SK-N-MC (cell line): ENCODE results near the gene METTL6.
A peak's percentile ranks its signal among the peaks of the same experiment; 100 is the strongest.

Source experiments
- DNase-seq: peaks from one replicate; pipeline ENCODE4 v3.0.0-alpha.2; 2011; ENCODE audit warnings: low read depth, low spot score
- H3K27ac ChIP-seq: fragments of 200-600 bp; sonication (generic); 2 replicates; pipeline ENCODE4 v1.5.1; 2016; ENCODE audit warnings: mixed run types
- H3K36me3 ChIP-seq: fragments of 200-600 bp; sonication (generic); 2 replicates; pipeline ENCODE4 v1.6.1; 2017; ENCODE audit warnings: antibody characterized with exemption, low read length, mixed read lengths; ENCODE audit not compliant: insufficient read depth
- H3K4me3 ChIP-seq: fragments of 200-600 bp; sonication (generic); 2 replicates; pipeline ENCODE4 v1.5.1; 2016
- H3K9ac ChIP-seq: fragments of 200-600 bp; sonication (generic); 2 replicates; pipeline ENCODE4 v1.8.0; 2017; ENCODE audit warnings: mixed run types, mixed read lengths; ENCODE audit not compliant: insufficient read length
- H3K9me3 ChIP-seq: fragments of 200-600 bp; sonication (generic); 2 replicates; pipeline ENCODE4 v1.6.1; 2017; ENCODE audit warnings: low read depth, mild to moderate bottlenecking, antibody characterized with exemption, low read length, moderate library complexity, mixed read lengths
- EZH2 ChIP-seq: fragments of 200-600 bp; sonication (generic); IDR thresholded peaks from one replicate; pipeline ENCODE4 v1.6.1; 2017; ENCODE audit warnings: antibody characterized with exemption
- FOXP2 ChIP-seq: optimal IDR thresholded peaks from 2 replicates; pipeline ENCODE3; 2011; ENCODE audit warnings: mild to moderate bottlenecking, moderate library complexity; ENCODE audit not compliant: insufficient read depth; ENCODE audit errors: extremely low read length, control extremely low read depth
- POLR2AphosphoS5 ChIP-seq: IDR thresholded peaks from 2 replicates; pipeline ENCODE4 v1.6.1; 2012; ENCODE audit warnings: mild to moderate bottlenecking, low read depth, low read length, borderline replicate concordance

METTL6 gene

GRCh38 chr3:15427182-15427880 is at the start of gene METTL6, which contains the start of gene EAF1:
Gene METTL6 (minus strand): TSS chr3:15427544. CDS start chr3:15426511, 1,033 bp downstream.
Gene EAF1 (plus strand): TSS chr3:15427598. CDS start chr3:15427780, 182 bp downstream.
- no peaks in the 10 kb centered on the region for H3K9me3 ChIP-seq
- H3K9ac ChIP-seq, result peak within 1 kb of the TSS; percentile 86
- H3K4me3 ChIP-seq, result peak within 1 kb of the TSS; percentile 87
- no peak for DNase-seq
- H3K27ac ChIP-seq, result no peak within 1 kb of the TSS
- H3K36me3 ChIP-seq, result peaks cover 6% of the 10 kb centered on the region; the same call in 1 of the 2 replicates
- no peak for TF ChIP-seq FOXP2
- TF ChIP-seq EZH2, result no peak
- TF ChIP-seq POLR2AphosphoS5, result peak; percentile 84

GRCh38 chr3:15476378-15476777 is 49.0 kb upstream of the METTL6 start:
- Histone ChIP-seq H3K9me3 (no peaks in the 10 kb centered on the region), H3K9ac (no peak overlapping the region), H3K4me3 (no peak overlapping the region), H3K27ac (no peak overlapping the region), H3K36me3 (no peaks in the 10 kb centered on the region)
- no peak for TF ChIP-seq FOXP2
- no peak for TF ChIP-seq POLR2AphosphoS5
- no peak for TF ChIP-seq EZH2
- no peak for DNase-seq

GRCh38 chr3:15475161-15475560 is 47.8 kb upstream of the METTL6 start:
- TF ChIP-seq POLR2AphosphoS5 (no peak), FOXP2 (no peak), EZH2 (no peak)
- H3K36me3 ChIP-seq, result no peaks in the 10 kb centered on the region

GRCh38 chr3:15471861-15472260 is 44.5 kb upstream of the METTL6 start:
- TF ChIP-seq POLR2AphosphoS5, result no peak
- no peak for TF ChIP-seq EZH2
- no peak for TF ChIP-seq FOXP2
- no peak for DNase-seq
- no peaks in the 10 kb centered on the region for H3K9me3 ChIP-seq

More at GRCh38 chr3:15475161-15475560, 47.8 kb upstream of the METTL6 start:
- Histone ChIP-seq H3K9ac (no peak overlapping the region), H3K27ac (no peak overlapping the region), H3K4me3 (no peak overlapping the region), H3K9me3 (no peaks in the 10 kb centered on the region)
- no peak for DNase-seq

GRCh38 chr3:15470849-15471248 is 43.5 kb upstream of the METTL6 start:
- H3K36me3 ChIP-seq, result no peaks in the 10 kb centered on the region
- no peak for TF ChIP-seq POLR2AphosphoS5
- TF ChIP-seq EZH2, result no peak
- no peak for TF ChIP-seq FOXP2
- no peaks in the 10 kb centered on the region for H3K9me3 ChIP-seq
- H3K27ac ChIP-seq, result no peak overlapping the region
- DNase-seq, result no peak
- H3K9ac ChIP-seq, result no peak overlapping the region
- no peak overlapping the region for H3K4me3 ChIP-seq

More at GRCh38 chr3:15471861-15472260, 44.5 kb upstream of the METTL6 start:
- Histone ChIP-seq H3K9ac (no peak overlapping the region), H3K36me3 (no peaks in the 10 kb centered on the region), H3K4me3 (no peak overlapping the region), H3K27ac (no peak overlapping the region)

- no peaks in the 10 kb centered on the region for H3K36me3 ChIP-seq
- no peak overlapping the region for H3K27ac ChIP-seq
- no peaks in the 10 kb centered on the region for H3K9me3 ChIP-seq
- H3K9ac ChIP-seq, result no peak overlapping the region
- DNase-seq, result no peak
- TF ChIP-seq EZH2 (no peak), FOXP2 (no peak), POLR2AphosphoS5 (no peak)
- H3K4me3 ChIP-seq, result no peak overlapping the region
Observed at GRCh38 chr3:15470261-15470660, 42.9 kb upstream of the METTL6 start.

- DNase-seq, result no peak
- Histone ChIP-seq H3K4me3 (no peak overlapping the region), H3K27ac (no peak overlapping the region), H3K36me3 (no peaks in the 10 kb centered on the region), H3K9me3 (no peaks in the 10 kb centered on the region), H3K9ac (no peak overlapping the region)
- no peak for TF ChIP-seq FOXP2
- no peak for TF ChIP-seq EZH2
- no peak for TF ChIP-seq POLR2AphosphoS5
Observed at GRCh38 chr3:15467227-15468181, 40.2 kb upstream of the METTL6 start.
